Fibroblast of skin of right quadriceps (primary cell): ENCODE measurements around the gene KRTAP3-1.
A peak's percentile ranks its signal among the peaks of the same experiment; 100 is the strongest.
"Not testable (repeated sequence)": the region's sequence is repeated elsewhere in the genome, so short reads cannot be mapped to it uniquely, and the experiment has no call there.

Source experiments
- DNase-seq: peaks from one replicate; pipeline ENCODE4 v3.0.0-alpha.2; 2013

Gene KRTAP3-1

GRCh38 chr17:41008811-41009210 is at the start of gene KRTAP3-1:
TSS of gene KRTAP3-1 (minus strand) at chr17:41009128. CDS start at chr17:41009074, 54 bp downstream.
- no peak for DNase-seq

- DNase-seq: no peak
Observed at GRCh38 chr17:41057547-41057946, 48.6 kb upstream of the KRTAP3-1 start.

GRCh38 chr17:41055130-41055529 is 46.2 kb upstream of the KRTAP3-1 start, which contains the start of gene KRTAP2-2:
TSS of gene KRTAP2-2 (minus strand) at chr17:41055230. CDS start at chr17:41055211, 19 bp downstream.
- DNase-seq: not testable (repeated sequence)

GRCh38 chr17:41054556-41054955 is 45.6 kb upstream of the KRTAP3-1 start:
- DNase-seq: not testable (repeated sequence)

GRCh38 chr17:41054025-41054424 is 45.1 kb upstream of the KRTAP3-1 start:
- DNase-seq: no peak

- DNase-seq: peak; percentile 77
Observed at GRCh38 chr17:41052566-41052965, 43.6 kb upstream of the KRTAP3-1 start.

GRCh38 chr17:41049110-41049509 is 40.2 kb upstream of the KRTAP3-1 start:
- peak; percentile 45 for DNase-seq

- DNase-seq: peak; percentile 73
Observed at GRCh38 chr17:41048441-41048840, 39.5 kb upstream of the KRTAP3-1 start.

GRCh38 chr17:41046735-41047465 is 38.0 kb upstream of the KRTAP3-1 start, which contains the start of gene KRTAP2-1:
TSS of gene KRTAP2-1 (minus strand) at chr17:41047316. CDS start at chr17:41047267, 49 bp downstream.
- not testable (repeated sequence) for DNase-seq

- DNase-seq: no peak
Observed at GRCh38 chr17:41042953-41043352, 34.0 kb upstream of the KRTAP3-1 start.

- not testable (repeated sequence) for DNase-seq
Observed at GRCh38 chr17:41040783-41041571, 32.0 kb upstream of the KRTAP3-1 start, which contains the start of gene KRTAP1-1. TSS of gene KRTAP1-1 (minus strand) at chr17:41041450. CDS start at chr17:41041397, 53 bp downstream.

- DNase-seq: no peak
Observed at GRCh38 chr17:41037853-41038350, 29.0 kb upstream of the KRTAP3-1 start.

GRCh38 chr17:41034346-41034935 is 25.5 kb upstream of the KRTAP3-1 start, which contains the start of gene KRTAP1-3:
TSS of gene KRTAP1-3 (minus strand) at chr17:41034874. CDS start at chr17:41034821, 53 bp downstream.
- DNase-seq: not testable (repeated sequence)

- DNase-seq: no peak
Observed at GRCh38 chr17:41029633-41030245, 20.8 kb upstream of the KRTAP3-1 start, which contains the start of gene KRTAP1-4. TSS of gene KRTAP1-4 (minus strand) at chr17:41030195. CDS start at chr17:41030078, 117 bp downstream.

GRCh38 chr17:41026715-41027471 is 18.0 kb upstream of the KRTAP3-1 start, which contains the start of gene KRTAP1-5:
TSS of gene KRTAP1-5 (minus strand) at chr17:41027208. CDS start at chr17:41027155, 53 bp downstream.
- DNase-seq: peak; percentile 85

- peak; percentile 81 for DNase-seq
Observed at GRCh38 chr17:41024697-41025096, 15.8 kb upstream of the KRTAP3-1 start.

GRCh38 chr17:41020336-41020735 is 11.4 kb upstream of the KRTAP3-1 start:
- DNase-seq: no peak

- no peak for DNase-seq
Observed at GRCh38 chr17:41019415-41019814, 10.5 kb upstream of the KRTAP3-1 start.

- no peak for DNase-seq
Observed at GRCh38 chr17:41018541-41018940, 9.6 kb upstream of the KRTAP3-1 start.

GRCh38 chr17:41016578-41017215 is 7.8 kb upstream of the KRTAP3-1 start:
- DNase-seq: no peak

GRCh38 chr17:41015454-41015853 is 6.5 kb upstream of the KRTAP3-1 start:
- peak; percentile 37 for DNase-seq
